ENCODE results near the gene CPO.

The CPO gene

DNA sequence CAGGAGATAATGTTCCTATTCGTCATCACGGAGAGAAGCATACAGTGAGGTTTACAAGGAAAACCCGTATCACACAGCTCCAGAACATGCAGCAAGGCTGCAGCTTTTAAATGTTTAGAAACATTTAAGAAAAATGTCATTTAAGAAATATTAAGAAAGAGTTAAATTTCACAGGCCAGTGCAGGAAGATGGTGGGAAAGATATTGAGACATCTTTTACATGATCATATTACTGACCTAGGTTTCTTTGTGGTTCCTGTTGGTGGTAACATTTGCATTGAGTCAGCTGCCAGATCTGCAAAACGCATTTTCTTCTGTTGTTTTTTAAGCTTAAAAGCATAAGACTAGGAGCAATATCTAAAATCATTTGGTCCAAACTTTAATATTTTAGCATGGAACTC lies 44.9 kb downstream of the CPO start:
- TF ChIP-seq, protein P1, sequence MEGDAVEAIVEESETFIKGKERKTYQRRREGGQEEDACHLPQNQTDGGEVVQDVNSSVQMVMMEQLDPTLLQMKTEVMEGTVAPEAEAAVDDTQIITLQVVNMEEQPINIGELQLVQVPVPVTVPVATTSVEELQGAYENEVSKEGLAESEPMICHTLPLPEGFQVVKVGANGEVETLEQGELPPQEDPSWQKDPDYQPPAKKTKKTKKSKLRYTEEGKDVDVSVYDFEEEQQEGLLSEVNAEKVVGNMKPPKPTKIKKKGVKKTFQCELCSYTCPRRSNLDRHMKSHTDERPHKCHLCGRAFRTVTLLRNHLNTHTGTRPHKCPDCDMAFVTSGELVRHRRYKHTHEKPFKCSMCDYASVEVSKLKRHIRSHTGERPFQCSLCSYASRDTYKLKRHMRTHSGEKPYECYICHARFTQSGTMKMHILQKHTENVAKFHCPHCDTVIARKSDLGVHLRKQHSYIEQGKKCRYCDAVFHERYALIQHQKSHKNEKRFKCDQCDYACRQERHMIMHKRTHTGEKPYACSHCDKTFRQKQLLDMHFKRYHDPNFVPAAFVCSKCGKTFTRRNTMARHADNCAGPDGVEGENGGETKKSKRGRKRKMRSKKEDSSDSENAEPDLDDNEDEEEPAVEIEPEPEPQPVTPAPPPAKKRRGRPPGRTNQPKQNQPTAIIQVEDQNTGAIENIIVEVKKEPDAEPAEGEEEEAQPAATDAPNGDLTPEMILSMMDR (IDR thresholded peaks at IDR 0.05; ENCODE audit: low read depth, low read length): no peak
- DNase-seq (ENCODE audit: low read depth, low spot score): peak; percentile 68
- no peak overlapping the region for H3K4me3 ChIP-seq (ENCODE audit: low read depth, low read length)
- in situ Hi-C loops (cut with HindIII; ENCODE audit: low sequenced_read_pairs): no loop called here

- TF ChIP-seq, protein P1 (IDR thresholded peaks at IDR 0.05; ENCODE audit: low read depth, low read length): no peak
- DNase-seq (ENCODE audit: low read depth, low spot score): no peak
- in situ Hi-C loops (cut with HindIII; ENCODE audit: low sequenced_read_pairs): no loop called here
- no peak overlapping the region for H3K4me3 ChIP-seq (ENCODE audit: low read depth, low read length)
Observed at GRCh38 chr2:206986943-206987342, 47.6 kb downstream of the CPO start.

- no peak overlapping the region for H3K4me3 ChIP-seq (ENCODE audit: low read depth, low read length)
- TF ChIP-seq, protein P1 (IDR thresholded peaks at IDR 0.05; ENCODE audit: low read depth, low read length): no peak
- no peak for DNase-seq (ENCODE audit: low read depth, low spot score)
- in situ Hi-C loops (cut with HindIII; ENCODE audit: low sequenced_read_pairs): no loop called here
Observed at GRCh38 chr2:206987810-206988209, 48.5 kb downstream of the CPO start.

DNA sequence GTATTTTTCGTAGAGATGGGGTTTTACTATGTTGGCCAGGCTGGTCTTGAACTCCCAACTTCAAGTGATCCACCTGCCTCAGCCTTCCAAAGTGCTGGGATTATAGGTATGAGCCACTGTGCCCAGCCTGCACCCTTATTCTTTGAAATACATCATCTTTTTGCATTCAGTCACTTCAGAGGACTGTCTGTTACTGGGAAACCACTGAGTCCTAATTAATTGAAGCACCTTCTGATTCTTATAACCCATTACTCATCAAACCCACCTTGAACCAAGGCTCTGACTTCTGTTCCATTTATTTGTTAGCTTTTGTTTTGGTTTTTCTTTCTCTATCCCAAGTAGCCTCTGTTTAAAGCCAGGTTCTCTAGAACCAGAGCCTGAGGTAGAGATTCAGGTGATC lies 49.6 kb downstream of the CPO start:
- in situ Hi-C loops (cut with HindIII; ENCODE audit: low sequenced_read_pairs): no loop called here
- TF ChIP-seq, protein P1 (IDR thresholded peaks at IDR 0.05; ENCODE audit: low read depth, low read length): no peak
- H3K4me3 ChIP-seq (ENCODE audit: low read depth, low read length): no peak overlapping the region
- DNase-seq (ENCODE audit: low read depth, low spot score): no peak

GRCh38 chr2:206989311-206989710 lies 50.0 kb downstream of the CPO start:
- in situ Hi-C loops (cut with HindIII; ENCODE audit: low sequenced_read_pairs): no loop called here
- H3K4me3 ChIP-seq (ENCODE audit: low read depth, low read length): no peak overlapping the region

GRCh38 chr2:206990360-206990759 lies 51.0 kb downstream of the CPO start:
- in situ Hi-C loops (cut with HindIII; ENCODE audit: low sequenced_read_pairs): no loop called here
- DNase-seq (ENCODE audit: low read depth, low spot score): no peak
- TF ChIP-seq, protein P1 (IDR thresholded peaks at IDR 0.05; ENCODE audit: low read depth, low read length): no peak
- no peak overlapping the region for H3K4me3 ChIP-seq (ENCODE audit: low read depth, low read length)

More at GRCh38 chr2:206989311-206989710, 50.0 kb downstream of the CPO start:
- peak; percentile 18 for DNase-seq (ENCODE audit: low read depth, low spot score)
- TF ChIP-seq, protein P1 (IDR thresholded peaks at IDR 0.05; ENCODE audit: low read depth, low read length): peak; percentile 77

- TF ChIP-seq, protein P1 (IDR thresholded peaks at IDR 0.05; ENCODE audit: low read depth, low read length): no peak
- in situ Hi-C loops (cut with HindIII; ENCODE audit: low sequenced_read_pairs): no loop called here
- DNase-seq (ENCODE audit: low read depth, low spot score): no peak
- H3K4me3 ChIP-seq (ENCODE audit: low read depth, low read length): no peak overlapping the region
Observed at GRCh38 chr2:206991070-206991469, 51.8 kb downstream of the CPO start.
